ENCODE measurements around the gene FZD2.

FZD2 gene

DNA sequence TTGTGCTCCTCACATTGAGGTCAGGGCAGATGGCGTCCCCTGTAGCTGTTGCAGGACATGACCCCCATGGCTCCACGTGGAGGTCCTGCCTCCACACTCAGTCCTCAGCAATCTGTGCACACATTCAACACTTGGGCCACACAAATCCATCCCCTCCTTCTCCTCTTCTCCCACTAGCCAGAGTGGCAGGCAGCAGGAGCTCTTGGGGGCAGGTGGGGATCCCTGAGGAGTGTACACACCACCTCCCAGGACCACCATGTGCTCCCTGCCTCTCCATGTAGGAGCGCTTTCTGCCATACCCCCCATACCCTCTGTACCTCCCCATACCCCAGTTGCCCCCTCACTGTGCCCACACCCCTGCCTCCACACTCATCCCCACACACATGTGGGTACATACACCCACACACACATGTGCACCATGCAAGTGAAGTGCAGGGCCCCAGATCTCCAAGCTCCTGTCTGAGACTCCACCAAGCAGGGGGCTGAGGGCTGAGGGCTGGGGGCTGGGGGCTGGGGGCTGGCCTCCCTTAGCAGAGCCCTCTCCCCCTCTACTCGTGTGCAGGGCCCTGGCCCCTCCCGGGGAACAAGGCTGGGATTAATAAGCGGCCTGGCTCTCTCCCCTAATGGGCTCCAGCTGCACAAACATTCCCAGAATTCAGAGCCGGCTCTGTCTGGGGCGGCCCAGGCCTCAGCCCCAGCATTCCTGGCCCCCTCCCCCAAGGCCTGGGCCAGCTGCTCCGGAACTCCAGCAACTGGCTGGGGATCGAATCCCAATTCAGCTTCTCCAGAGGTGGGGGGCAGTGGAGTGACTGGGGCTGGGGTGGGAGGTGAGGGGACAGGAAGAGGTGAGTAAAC is 50.8 kb downstream of the FZD2 start:
- no peak for DNase-seq (ENCODE audit: low read depth in 2 of 2)

DNA sequence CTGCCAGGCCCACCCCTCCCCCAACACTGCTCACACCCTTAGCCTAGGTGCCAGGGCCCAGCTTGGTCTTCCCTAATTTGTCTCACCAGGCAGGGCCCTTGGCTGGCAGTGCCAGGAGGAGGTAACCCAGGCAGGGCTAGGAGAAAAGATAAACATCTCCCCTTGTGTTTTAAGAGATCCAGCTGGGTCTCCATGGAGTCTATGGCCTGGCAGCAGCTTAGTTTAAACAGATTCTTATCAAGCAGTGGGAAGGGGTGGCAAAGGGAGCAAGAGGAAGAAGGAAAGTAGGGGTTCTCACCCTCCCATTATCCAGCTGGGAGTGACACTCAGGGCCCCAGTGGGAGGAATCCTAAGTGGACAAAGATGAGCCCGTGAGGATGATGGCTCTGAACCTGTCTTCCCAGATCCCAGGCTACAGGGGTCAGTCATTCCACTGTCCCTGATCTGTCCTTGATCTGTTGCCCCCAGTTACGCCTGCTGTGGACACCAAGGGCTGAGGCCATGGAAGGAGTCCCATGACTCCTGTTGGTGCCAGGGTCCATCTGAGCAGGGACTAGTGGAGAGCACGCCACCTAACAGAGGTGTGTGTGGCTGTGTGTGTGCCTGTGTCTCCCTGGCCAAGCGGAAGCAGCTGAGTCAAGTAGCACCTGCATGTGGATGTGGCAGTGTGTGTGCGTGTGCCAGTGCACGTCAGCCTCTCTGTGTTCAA is 51.6 kb downstream of the FZD2 start:
- no peak for DNase-seq (ENCODE audit: low read depth in 2 of 2)

GRCh38 chr17:44610331-44610730 is 53.0 kb downstream of the FZD2 start:
- no peak for DNase-seq (ENCODE audit: low read depth in 2 of 2)
